ENCODE measurements around the gene FREM2.

FREM2 gene

DNA sequence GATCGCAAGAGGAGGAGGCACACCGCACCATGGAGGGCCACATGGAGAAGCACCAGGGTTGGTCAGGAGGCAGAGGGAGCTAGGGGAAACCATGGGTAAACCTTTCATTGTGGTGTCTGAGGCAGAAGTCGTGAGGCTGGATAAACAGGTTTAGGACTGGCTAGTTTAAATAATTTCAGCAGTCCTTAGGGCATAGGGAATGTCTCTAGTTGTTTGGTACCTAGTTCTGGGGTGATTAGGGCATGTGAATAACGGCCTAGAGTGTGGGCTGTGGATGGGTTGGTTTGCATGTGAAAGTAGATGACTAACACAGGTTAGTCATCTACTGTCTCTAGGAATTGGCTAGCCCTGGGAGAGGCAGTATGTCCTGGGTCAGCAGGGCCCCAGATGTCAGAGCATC is 201.4 kb downstream of the FREM2 start:
- no peak for TF ChIP-seq ZNF274 (IDR thresholded peaks at IDR 0.05; ENCODE audit: low read depth, low read length)
- H3K4me3 ChIP-seq (ENCODE audit: low read length), result no peak overlapping the region

GRCh38 chr13:38895075-38895474 is 208.2 kb downstream of the FREM2 start:
- no peak overlapping the region for H3K4me3 ChIP-seq (ENCODE audit: low read length)
- TF ChIP-seq ZNF274 (IDR thresholded peaks at IDR 0.05; ENCODE audit: low read depth, low read length), result no peak

- H3K4me3 ChIP-seq (ENCODE audit: low read length), result no peak overlapping the region
- no peak for TF ChIP-seq ZNF274 (IDR thresholded peaks at IDR 0.05; ENCODE audit: low read depth, low read length)
These were observed 210.6 kb downstream of the FREM2 start for GRCh38 chr13:38897521-38897920.

DNA sequence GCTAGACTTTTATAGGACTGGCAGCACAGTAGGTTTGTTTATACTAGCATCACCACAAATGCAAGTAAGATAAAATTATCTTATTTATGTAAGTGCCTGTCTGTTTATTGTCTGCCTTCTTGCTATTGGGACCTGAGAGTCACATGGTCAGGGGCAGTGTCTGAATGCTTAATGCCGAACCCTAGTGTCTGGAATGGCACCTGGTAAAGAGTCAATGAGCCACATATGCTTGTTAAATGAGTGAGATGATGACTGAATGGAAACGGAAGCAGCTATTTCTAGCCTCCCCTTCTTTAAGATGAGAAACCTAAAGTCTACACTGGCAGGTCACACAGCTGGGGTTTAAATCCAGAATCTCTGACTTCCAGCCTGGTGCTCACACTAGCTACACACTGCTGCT is 211.6 kb downstream of the FREM2 start:
- TF ChIP-seq ZNF274 (IDR thresholded peaks at IDR 0.05; ENCODE audit: low read depth, low read length), result no peak

GRCh38 chr13:38899571-38899970 is 212.7 kb downstream of the FREM2 start:
- no peak overlapping the region for H3K4me3 ChIP-seq (ENCODE audit: low read length)
- no peak for TF ChIP-seq ZNF274 (IDR thresholded peaks at IDR 0.05; ENCODE audit: low read depth, low read length)

More for the DNA sequence above, 211.6 kb downstream of the FREM2 start:
- no peak overlapping the region for H3K4me3 ChIP-seq (ENCODE audit: low read length)

DNA sequence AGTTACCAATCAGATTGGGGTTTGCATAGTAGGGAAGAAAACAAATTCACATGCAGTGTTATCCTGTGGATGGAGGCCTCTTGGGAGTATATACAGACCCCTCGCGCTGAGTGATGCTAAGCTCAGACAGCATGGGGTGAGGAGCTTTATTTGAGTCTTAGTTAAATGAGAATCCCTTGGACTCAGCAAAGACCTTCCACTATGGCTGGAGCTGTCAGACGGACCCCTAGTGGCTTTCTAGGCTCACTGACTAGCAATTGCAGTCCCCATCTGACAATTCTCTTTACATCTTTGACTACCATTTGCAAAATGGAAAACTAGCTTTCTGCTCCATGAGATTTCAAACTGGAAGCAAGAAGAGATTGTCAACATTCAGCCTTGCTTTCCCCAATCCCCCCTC is 213.3 kb downstream of the FREM2 start:
- TF ChIP-seq ZNF274 (IDR thresholded peaks at IDR 0.05; ENCODE audit: low read depth, low read length), result no peak
- no peak overlapping the region for H3K4me3 ChIP-seq (ENCODE audit: low read length)

DNA sequence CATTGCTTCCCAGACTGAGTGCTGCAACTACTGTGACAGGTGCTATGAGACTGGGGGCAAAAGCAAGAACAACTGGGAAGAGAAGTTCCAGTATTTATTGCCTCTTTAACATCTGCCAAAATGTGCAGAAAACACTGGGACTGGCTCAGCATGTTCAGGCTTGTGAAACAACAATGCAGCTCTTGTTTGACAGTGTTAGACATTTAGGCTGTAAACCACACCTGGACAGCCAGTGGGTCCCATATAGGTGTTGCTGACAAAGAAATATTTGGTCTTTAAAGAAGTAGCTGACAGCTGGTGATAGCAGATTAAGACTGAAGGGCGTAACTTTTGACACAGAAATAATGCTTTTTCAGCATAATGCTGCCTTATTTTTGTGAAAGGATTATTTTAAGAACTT is 215.7 kb downstream of the FREM2 start:
- no peak overlapping the region for H3K4me3 ChIP-seq (ENCODE audit: low read length)
- TF ChIP-seq ZNF274 (IDR thresholded peaks at IDR 0.05; ENCODE audit: low read depth, low read length), result no peak

- no peak overlapping the region for H3K4me3 ChIP-seq (ENCODE audit: low read length)
- no peak for TF ChIP-seq ZNF274 (IDR thresholded peaks at IDR 0.05; ENCODE audit: low read depth, low read length)
These were observed 218.2 kb downstream of the FREM2 start for GRCh38 chr13:38905081-38905480.

DNA sequence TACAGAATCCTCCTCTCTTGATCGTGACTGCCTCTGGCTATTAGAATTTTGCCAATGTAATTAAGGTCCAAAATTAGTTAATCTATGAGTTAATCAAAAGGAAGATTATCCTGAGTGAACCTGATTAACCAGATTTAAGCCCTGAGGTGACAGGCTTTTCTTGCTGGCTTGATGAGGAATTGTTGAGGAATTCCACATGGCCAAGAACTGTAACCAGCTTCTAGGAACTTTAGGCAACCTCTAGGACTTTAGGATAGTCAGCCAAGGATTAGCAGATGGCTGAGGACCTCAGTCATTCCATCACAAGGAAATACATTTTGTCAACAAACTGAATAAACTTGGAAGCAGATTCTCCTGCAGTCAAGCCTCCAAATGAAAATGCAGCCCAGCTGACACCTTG is 219.0 kb downstream of the FREM2 start:
- TF ChIP-seq ZNF274 (IDR thresholded peaks at IDR 0.05; ENCODE audit: low read depth, low read length), result no peak
- no peak overlapping the region for H3K4me3 ChIP-seq (ENCODE audit: low read length)

DNA sequence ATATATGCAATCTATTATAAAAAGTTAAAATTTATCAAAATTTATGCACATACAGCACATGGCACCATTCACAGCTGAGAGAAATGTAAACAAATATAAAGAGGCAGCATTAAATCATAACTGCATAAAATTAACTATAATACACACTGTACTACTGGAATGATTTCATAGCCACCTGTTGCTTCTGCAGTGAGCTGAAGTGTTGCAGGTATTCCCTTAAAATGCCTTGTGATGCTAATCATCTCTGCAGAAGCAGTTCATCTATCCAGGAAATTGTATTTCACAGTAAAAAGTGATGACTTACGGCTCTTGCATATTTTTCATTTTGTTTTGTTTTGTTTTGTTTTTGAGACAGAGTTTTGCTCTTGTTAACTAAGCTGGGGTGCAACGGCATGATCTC is 221.7 kb downstream of the FREM2 start:
- H3K4me3 ChIP-seq (ENCODE audit: low read length), result no peak overlapping the region
- no peak for TF ChIP-seq ZNF274 (IDR thresholded peaks at IDR 0.05; ENCODE audit: low read depth, low read length)

DNA sequence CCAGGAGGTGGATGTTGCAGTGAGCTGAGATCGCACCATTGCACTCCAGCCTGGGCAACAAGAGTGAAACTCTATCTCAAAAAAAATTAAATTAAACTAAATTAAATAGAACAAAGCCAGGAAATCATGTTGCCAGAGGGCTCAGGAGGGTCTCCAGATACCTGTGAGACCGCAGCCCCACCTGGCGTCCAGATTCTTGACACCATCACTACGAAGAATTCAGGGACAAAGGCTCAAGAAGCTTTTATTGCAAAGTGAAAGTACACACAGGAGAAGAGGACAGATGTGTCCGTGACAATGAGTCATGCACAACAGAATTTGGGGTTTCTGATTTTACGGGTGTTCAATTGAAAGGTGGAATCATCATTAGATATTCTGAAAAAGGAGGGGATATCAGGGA is 227.2 kb downstream of the FREM2 start:
- no peak overlapping the region for H3K4me3 ChIP-seq (ENCODE audit: low read length)
- TF ChIP-seq ZNF274 (IDR thresholded peaks at IDR 0.05; ENCODE audit: low read depth, low read length), result no peak

GRCh38 chr13:38921081-38921480 is 234.2 kb downstream of the FREM2 start:
- TF ChIP-seq ZNF274 (IDR thresholded peaks at IDR 0.05; ENCODE audit: low read depth, low read length), result no peak
- no peak overlapping the region for H3K4me3 ChIP-seq (ENCODE audit: low read length)

GRCh38 chr13:38922170-38922569 is 235.3 kb downstream of the FREM2 start:
- no peak for TF ChIP-seq ZNF274 (IDR thresholded peaks at IDR 0.05; ENCODE audit: low read depth, low read length)
- no peak overlapping the region for H3K4me3 ChIP-seq (ENCODE audit: low read length)

GRCh38 chr13:38933786-38934185 is 246.9 kb downstream of the FREM2 start:
- no peak overlapping the region for H3K4me3 ChIP-seq (ENCODE audit: low read length)
- no peak for TF ChIP-seq ZNF274 (IDR thresholded peaks at IDR 0.05; ENCODE audit: low read depth, low read length)
